Mesangial cell (primary cell): ENCODE data around the gene PRDM10. TPM values are rescaled to one million over a fixed set of nuclear protein-coding genes. Genes with fewer than 3 reads are reported as not detected.

ENCODE experiments used
- total RNA-seq: library from RNA; depleted of rRNA; stranded (reverse); fragments of >200 nt; gene quantifications from 2 replicates; pipeline ENCODE4 v1.2.3, GENCODE V29; 2015

Gene PRDM10
- 6.0 and 6.1 TPM in 2 replicates for total RNA-seq

GRCh38 chr11:130002352-130002845, at the start of gene PRDM10:
Gene PRDM10 (minus strand): TSS chr11:130002835. CDS start chr11:129960964, 41,871 bp downstream.

GRCh38 chr11:129895126-129896041, 107.3 kb downstream of the PRDM10 start, which contains the start of gene NFRKB:
Gene NFRKB (minus strand): TSS chr11:129895578. CDS start chr11:129892849, 2,729 bp downstream.

Other genes with a start within 250 kb of the PRDM10 start
- gene TMEM45B, start 187.0 kb downstream of the PRDM10 start, total RNA-seq = 0.16 and 0.76 TPM in 2 replicates
- 19.4 and 21.3 TPM in 2 replicates for gene NFRKB, start 107.3 kb downstream of the PRDM10 start, total RNA-seq
- 198 and 328 TPM in 2 replicates for gene APLP2, start 67.1 kb upstream of the PRDM10 start, total RNA-seq
- 0.98 and 4.3 TPM in 2 replicates for gene ST14, start 156.9 kb upstream of the PRDM10 start, total RNA-seq